HepG2 (cell line): ENCODE results near the gene PACRGL. TPM values are rescaled to one million over a fixed set of nuclear protein-coding genes. Genes with fewer than 3 reads are reported as not detected.

ENCODE experiments used
- ATAC-seq: fragments of 200-7000 bp; cut with Tn5 transposase; 3 replicates; pipeline ENCODE4 v1.9.1; 2020; ENCODE audit warnings: mild to moderate bottlenecking, moderate library complexity
- BruUV-seq: library from RNA; stranded (reverse); fragments of 400-500 nt; replicated peaks from 2 replicates; lab custom pipeline; 2021; lab: Mats Ljungman, UMichigan
- CTCF ChIA-PET: fragments of 300-600 bp; formaldehyde crosslinking; extraction: SDS; loops from one replicate; lab custom pipeline; 2021; ENCODE audit warnings: low total read pairs, inconsistent platforms, low intra/inter-chr PET ratio; lab: Yijun Ruan, JAX
- POLR2A ChIA-PET: fragments of 350-600 bp; sonication (Branson Sonifier 250); formaldehyde crosslinking; loops from one replicate; lab custom pipeline; 2020; ENCODE audit warnings: antibody characterized with exemption, inconsistent platforms; lab: Yijun Ruan, JAX
- DNase-seq: peaks from one replicate; pipeline ENCODE4 v3.0.0-alpha.2; 2015; ENCODE audit warnings: low spot score
- FAIRE-seq: peaks from 3 replicates; lab custom pipeline; 2011; peaks lifted over from hg19 to GRCh38; lab: Jason Lieb, UNC
- H2AFZ ChIP-seq: one replicate; pipeline ENCODE4 v1.6.1; 2011; ENCODE audit warnings: low read length, inconsistent platforms
- H3K27ac ChIP-seq: fragments of 300-600 bp; 3 replicates; pipeline ENCODE4 v1.8.0; 2011; ENCODE audit warnings: mixed run types, mild to moderate bottlenecking, mixed read lengths, low read length, inconsistent platforms; ENCODE audit not compliant: insufficient read depth; ENCODE audit errors: extremely low read length
- H3K27me3 ChIP-seq, 2 experiments: fragments of 200-600 bp in 1 of 2; 2 replicates in 1 of 2; 3 replicates in 1 of 2; pipeline versions ENCODE4 v1.6.0 to v1.8.0; 2011; ENCODE audit warnings: low read length in 2 of 2, mild to moderate bottlenecking in 2 of 2, moderate library complexity in 2 of 2, inconsistent platforms in 1 of 2; ENCODE audit not compliant: insufficient read depth in 2 of 2, control insufficient read depth in 1 of 2
- H3K36me3 ChIP-seq, 2 experiments: fragments of 200-600 bp in 1 of 2; replicated peaks in 1 of 2; 2 replicates in 1 of 2; 3 replicates in 1 of 2; pipeline versions ENCODE4 v1.5.1 to v1.8.0; 2011; ENCODE audit warnings: low read length in 2 of 2, inconsistent platforms in 1 of 2; ENCODE audit not compliant: insufficient read depth in 2 of 2, control insufficient read depth in 1 of 2
- H3K4me1 ChIP-seq: 2 replicates; pipeline ENCODE4 v1.5.1; 2012; ENCODE audit warnings: low read length, inconsistent platforms; ENCODE audit not compliant: insufficient read depth
- H3K4me2 ChIP-seq: 2 replicates; pipeline ENCODE4 v1.6.0; 2011; ENCODE audit warnings: low read depth, low read length, inconsistent platforms
- H3K4me3 ChIP-seq, 3 experiments: fragments of 200-600 bp in 1 of 3; sonication (generic), shearing (Covaris generic) in 1 of 3; replicated peaks in 1 of 3; 2 replicates each; pipeline ENCODE4 v1.5.1; 2011 to 2016; ENCODE audit warnings: low read length in 3 of 3, inconsistent platforms in 2 of 3, low read depth in 2 of 3, mild to moderate bottlenecking in 2 of 3, control low read depth in 1 of 3, mixed read lengths in 1 of 3; ENCODE audit not compliant: insufficient read depth in 1 of 3
- H3K79me2 ChIP-seq: one replicate; pipeline ENCODE4 v1.6.1; 2011; ENCODE audit warnings: low read length, inconsistent platforms; ENCODE audit not compliant: insufficient read depth
- H3K9ac ChIP-seq: 2 replicates; pipeline ENCODE4 v1.6.0; 2011; ENCODE audit warnings: mild to moderate bottlenecking, low read depth, low read length, inconsistent platforms; ENCODE audit not compliant: insufficient read depth
- H3K9me3 ChIP-seq: 2 replicates; pipeline ENCODE4 v1.5.1; 2012; ENCODE audit warnings: mild to moderate bottlenecking, low read length
- H4K20me1 ChIP-seq: 2 replicates; pipeline ENCODE4 v1.6.0; 2011; ENCODE audit warnings: inconsistent platforms, mild to moderate bottlenecking, low read length, moderate library complexity; ENCODE audit not compliant: insufficient read depth
- CCDC6 ChIP-seq: sonication (generic); formaldehyde crosslinking; IDR thresholded peaks from 2 replicates; pipeline ENCODE4 v1.8.1; 2022; ENCODE audit warnings: mild to moderate bottlenecking, missing genetic modification reagents, moderate library complexity
- GATAD2A ChIP-seq: IDR thresholded peaks from 2 replicates; pipeline ENCODE4 v1.6.1; 2016
- GPN1 ChIP-seq: sonication (generic); formaldehyde crosslinking; IDR thresholded peaks from 2 replicates; pipeline ENCODE4 v1.5.1; 2020; ENCODE audit warnings: missing genetic modification reagents, borderline replicate concordance
- KIAA2018 ChIP-seq: sonication (generic); formaldehyde crosslinking; IDR thresholded peaks from 2 replicates; pipeline ENCODE4 v1.5.0; 2020; ENCODE audit warnings: mild to moderate bottlenecking, missing genetic modification reagents, borderline replicate concordance
- RNF219 ChIP-seq: sonication (generic); formaldehyde crosslinking; IDR thresholded peaks from 2 replicates; pipeline ENCODE4 v1.5.0; 2020; ENCODE audit warnings: mild to moderate bottlenecking, missing genetic modification reagents
- ZC3H13 ChIP-seq: sonication (generic); formaldehyde crosslinking; IDR thresholded peaks from 2 replicates; pipeline ENCODE4 v1.8.1; 2023; ENCODE audit warnings: mild to moderate bottlenecking, missing genetic modification reagents, moderate library complexity
- ZFY ChIP-seq: sonication (generic); formaldehyde crosslinking; IDR thresholded peaks from 2 replicates; pipeline ENCODE4 v1.4.0; 2020; ENCODE audit warnings: missing genetic modification reagents
- ZNF142 ChIP-seq: sonication (generic); formaldehyde crosslinking; IDR thresholded peaks from 2 replicates; pipeline ENCODE4 v1.4.0; 2020; ENCODE audit warnings: missing genetic modification reagents
- ZNF709 ChIP-seq: sonication (generic); formaldehyde crosslinking; IDR thresholded peaks from 2 replicates; pipeline ENCODE4 v1.5.0; 2020; ENCODE audit warnings: mild to moderate bottlenecking, missing genetic modification reagents
- WGBS: methylation state at CpG from one replicate; pipeline ENCODE4 v1.1.6; 2017; ENCODE audit warnings: low lambda C conversion rate; 5-methylcytosine and 5-hydroxymethylcytosine counted together
- in situ Hi-C: cut with HindIII; loops from 2 replicates; pipeline ENCODE4 v1.10.0; 2017; ENCODE audit warnings: low pct_unique_long_range_greater_than_20kb; ENCODE audit not compliant: extremely low pct_ligation_motif_present
- intact Hi-C: fragments of 100-400 bp; cut with micrococcal nuclease; formaldehyde crosslinking; loops from one replicate; pipeline ENCODE4 v1.10.0; 2022; ENCODE audit not compliant: unreplicated experiment
- polyA plus RNA-seq, 8 experiments: library from polyadenylated mRNA; depleted of rRNA in 3 of 8; stranded (reverse) in 7 of 8; unstranded in 1 of 8; fragments of >200 nt; fragmentation: Illumina TruSeq in 4 of 8; extraction: Trizol in 4 of 8; gene quantifications; 2 replicates each; pipeline versions ENCODE4 v1.2.1 to v1.2.3, GENCODE V29; 2011 to 2016; ENCODE audit warnings: low read depth in 4 of 8, missing spikeins in 1 of 8, mixed read lengths in 1 of 8; ENCODE audit not compliant: insufficient read depth in 1 of 8
- total RNA-seq, 5 experiments: library from RNA; depleted of rRNA; stranded (reverse); fragments of >200 nt; fragmentation: Illumina TruSeq; extraction: Trizol; gene quantifications; 2 replicates each; pipeline ENCODE4 v1.2.3, GENCODE V29; 2016; ENCODE audit warnings: low read depth in 1 of 5

PACRGL gene
- total and polyA plus RNA-seq, 2 of the 13 experiments (the other 11 are each of a cell fraction or from before 2014, with no cell fraction given): 5.8 to 15.1 TPM

- BruUV-seq: no TSS peak
- no peak for DNase-seq
- Histone ChIP-seq H3K4me1 (no peaks in the 10 kb centered on the region), H3K27ac (no peak overlapping the region), H3K27me3 (no peaks in the 10 kb centered on the region), H3K4me3 (no peak overlapping the region), H3K9ac (no peak overlapping the region), H3K36me3 (no peaks in the 10 kb centered on the region), H3K4me2 (no peak overlapping the region), H4K20me1 (no peaks in the 10 kb centered on the region), H2AFZ (no peak overlapping the region), H3K79me2 (no peaks in the 10 kb centered on the region), H3K9me3 (no peaks in the 10 kb centered on the region)
- no peak for FAIRE-seq
- in situ Hi-C loops (no loop called here), intact Hi-C loops (no loop called here)
- ATAC-seq: no peak
- WGBS: 73% methylated on average over 4 of the region's 4 CpGs
- POLR2A ChIA-PET: no interaction called here
- CTCF ChIA-PET: no interaction called here
- TF ChIP-seq ZFY (no peak), KIAA2018 (CRISPR knock-in tag) (no peak), GATAD2A (CRISPR knock-in tag) (no peak), CCDC6 (CRISPR knock-in tag) (no peak), ZNF709 (CRISPR knock-in tag) (no peak), ZC3H13 (CRISPR knock-in tag) (no peak), RNF219 (CRISPR knock-in tag) (no peak), GPN1 (CRISPR knock-in tag) (no peak), ZNF142 (no peak)
These were observed 41.8 kb upstream of the PACRGL start for GRCh38 chr4:20658456-20658855.
